Measurements from ENCODE around the gene GLIS2.

DNA sequence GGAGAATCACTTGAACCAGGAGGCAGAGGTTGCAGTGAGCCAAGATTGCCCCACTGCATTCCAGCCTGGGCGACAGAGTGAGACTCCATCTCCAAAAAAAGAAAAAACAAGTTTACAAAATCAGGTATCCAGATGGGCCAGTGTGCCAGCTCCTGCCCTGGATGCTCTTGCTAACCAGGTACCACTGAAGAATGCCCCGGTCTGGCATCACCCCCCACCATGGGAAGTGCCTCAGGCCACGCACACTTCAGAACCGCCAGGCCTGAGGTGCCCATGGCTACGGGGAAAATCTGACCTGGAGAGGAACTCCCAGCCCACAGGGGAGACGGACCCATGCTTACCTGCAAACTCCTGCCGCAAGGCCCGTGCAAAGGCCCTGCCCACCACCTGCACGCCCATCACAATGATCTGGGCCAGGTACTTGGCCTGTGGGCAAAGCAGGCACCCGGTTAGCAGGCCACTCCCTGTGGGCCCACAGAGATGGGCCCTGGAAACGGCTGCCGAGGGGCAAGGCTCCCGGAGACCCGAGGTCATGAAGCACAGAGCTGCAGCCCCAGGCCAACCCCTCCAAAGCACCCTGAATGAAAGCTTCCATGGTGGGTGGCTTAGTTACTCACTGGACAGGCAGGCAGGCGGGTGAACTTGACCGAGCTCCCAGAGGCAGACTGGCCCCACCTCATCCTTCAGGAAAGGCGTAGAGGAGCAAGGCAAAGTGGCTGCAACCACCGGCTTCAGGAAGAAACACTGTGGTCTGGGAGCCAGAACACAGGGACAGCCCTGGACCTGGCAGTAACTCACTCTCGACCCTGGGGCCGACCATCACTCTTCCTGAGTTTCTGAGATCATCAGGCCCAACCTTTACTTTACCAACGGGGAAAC, 27.2 kb downstream of the GLIS2 start:
- TF ChIP-seq, protein P1, sequence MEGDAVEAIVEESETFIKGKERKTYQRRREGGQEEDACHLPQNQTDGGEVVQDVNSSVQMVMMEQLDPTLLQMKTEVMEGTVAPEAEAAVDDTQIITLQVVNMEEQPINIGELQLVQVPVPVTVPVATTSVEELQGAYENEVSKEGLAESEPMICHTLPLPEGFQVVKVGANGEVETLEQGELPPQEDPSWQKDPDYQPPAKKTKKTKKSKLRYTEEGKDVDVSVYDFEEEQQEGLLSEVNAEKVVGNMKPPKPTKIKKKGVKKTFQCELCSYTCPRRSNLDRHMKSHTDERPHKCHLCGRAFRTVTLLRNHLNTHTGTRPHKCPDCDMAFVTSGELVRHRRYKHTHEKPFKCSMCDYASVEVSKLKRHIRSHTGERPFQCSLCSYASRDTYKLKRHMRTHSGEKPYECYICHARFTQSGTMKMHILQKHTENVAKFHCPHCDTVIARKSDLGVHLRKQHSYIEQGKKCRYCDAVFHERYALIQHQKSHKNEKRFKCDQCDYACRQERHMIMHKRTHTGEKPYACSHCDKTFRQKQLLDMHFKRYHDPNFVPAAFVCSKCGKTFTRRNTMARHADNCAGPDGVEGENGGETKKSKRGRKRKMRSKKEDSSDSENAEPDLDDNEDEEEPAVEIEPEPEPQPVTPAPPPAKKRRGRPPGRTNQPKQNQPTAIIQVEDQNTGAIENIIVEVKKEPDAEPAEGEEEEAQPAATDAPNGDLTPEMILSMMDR (IDR thresholded peaks at IDR 0.05; ENCODE audit: low read depth, low read length): no peak
- TF ChIP-seq EZH2phosphoT487 (IDR thresholded peaks at IDR 0.05; ENCODE audit: low read depth): no peak

Data from OCI-LY3 (cell line).